ENCODE data around the gene GTF3C1. TPM values are rescaled to one million over a fixed set of nuclear protein-coding genes. Genes with fewer than 3 reads are reported as not detected.
A peak's percentile ranks its signal among the peaks of the same experiment; 100 is the strongest.

Gene GTF3C1
- total and polyA plus RNA-seq, 2 of the 13 experiments (the other 11 are each of a cell fraction or from before 2014, with no cell fraction given): 29.2 to 72.7 TPM

- peaks cover 14% of the 10 kb centered on the region for H3K9me3 ChIP-seq (ENCODE audit: low read length)
- intact Hi-C loops (cut with micrococcal nuclease; ENCODE audit: unreplicated experiment) (no loop called here), in situ Hi-C loops (cut with HindIII; ENCODE audit: extremely low pct_ligation_motif_present, low pct_unique_long_range_greater_than_20kb) (no loop called here)
- H3K27ac ChIP-seq (ENCODE audit: extremely low read length, insufficient read depth, low read length): no peak overlapping the region
- no peak overlapping the region for H3K4me2 ChIP-seq (ENCODE audit: low read depth, low read length)
- ATAC-seq (no peak), DNase-seq (ENCODE audit: low spot score) (no peak), FAIRE-seq (no peak)
- TF ChIP-seq CREB1 (IDR thresholded peaks at IDR 0.05) (peak; percentile 75), CREB1 (CRISPR knock-in tag; IDR thresholded peaks at IDR 0.05) (no peak), ZFP36 (IDR thresholded peaks at IDR 0.05; ENCODE audit: borderline replicate concordance, low read depth, low read length, partially characterized antibody) (no peak)
- POLR2A ChIA-PET: interaction anchor here (1.2 kb wide), 1 partner anchor 9 kb away, joined by 3 read pairs; no protein-coding TSS in a partner anchor
- H3K27me3 ChIP-seq (ENCODE audit: control insufficient read depth in 1 of 2, insufficient read depth in 2 of 2, low read length in 2 of 2): no peaks in the 10 kb centered on the region
- H3K9ac ChIP-seq (ENCODE audit: insufficient read depth, low read depth, low read length): no peak overlapping the region
- no peak overlapping the region for H3K4me3 ChIP-seq (replicated peaks in 1 of 3; ENCODE audit: insufficient read depth in 1 of 3, low read depth in 2 of 3, low read length in 3 of 3)
- no peaks in the 10 kb centered on the region for H3K36me3 ChIP-seq (replicated peaks in 1 of 2; ENCODE audit: control insufficient read depth in 1 of 2, insufficient read depth in 2 of 2, low read length in 2 of 2)
- H2AFZ ChIP-seq (ENCODE audit: low read length): no peak overlapping the region
- H3K4me1 ChIP-seq (ENCODE audit: insufficient read depth, low read length): no peaks in the 10 kb centered on the region
- no TSS peak for BruUV-seq (replicated peaks)
- no peaks in the 10 kb centered on the region for H3K79me2 ChIP-seq (ENCODE audit: insufficient read depth, low read length)
- 31% methylated on average over 4 of the region's 4 CpGs for WGBS (ENCODE audit: low lambda C conversion rate)
- CTCF ChIA-PET (ENCODE audit: low intra/inter-chr PET ratio, low total read pairs): no interaction called here
- no peaks in the 10 kb centered on the region for H4K20me1 ChIP-seq (ENCODE audit: insufficient read depth, low read length)
Observed at GRCh38 chr16:27417047-27417671, 132.6 kb downstream of the GTF3C1 start.

DNA sequence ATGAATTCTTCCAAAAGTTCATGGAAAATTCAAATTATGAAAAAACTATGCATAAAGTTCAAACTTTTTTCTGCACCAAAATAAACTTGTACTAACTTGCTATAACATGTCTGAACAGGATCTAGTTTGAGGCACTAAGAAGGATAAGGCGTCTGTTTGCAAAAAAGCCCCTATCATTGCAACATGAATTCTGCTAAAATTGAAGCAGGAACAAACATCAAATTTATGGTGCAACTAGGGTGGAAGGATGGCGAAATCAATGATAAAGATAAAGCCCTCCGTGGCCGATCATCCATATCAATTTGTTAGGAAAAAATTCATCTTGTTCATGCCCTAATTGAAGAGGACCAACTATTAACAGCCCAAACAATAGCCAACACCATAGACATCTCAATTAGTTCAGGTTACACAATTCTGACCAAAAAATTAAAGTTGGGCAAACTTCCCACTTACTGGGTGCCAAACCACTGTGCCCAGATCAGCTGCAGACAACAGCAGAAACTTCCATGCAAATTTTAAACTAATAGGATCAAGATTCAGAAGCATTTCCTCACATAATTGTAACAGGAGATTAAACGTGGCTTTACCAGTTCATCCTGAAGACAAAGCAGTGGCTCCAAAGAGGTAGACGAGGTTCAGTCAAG lies 134.8 kb downstream of the GTF3C1 start:
- Histone ChIP-seq H3K4me2 (ENCODE audit: low read depth, low read length) (no peak overlapping the region), H3K27me3 (ENCODE audit: control insufficient read depth in 1 of 2, insufficient read depth in 2 of 2, low read length in 2 of 2) (no peaks in the 10 kb centered on the region), H3K4me3 (replicated peaks in 1 of 3; ENCODE audit: insufficient read depth in 1 of 3, low read depth in 2 of 3, low read length in 3 of 3) (no peak overlapping the region), H2AFZ (ENCODE audit: low read length) (no peak overlapping the region), H3K36me3 (replicated peaks in 1 of 2; ENCODE audit: control insufficient read depth in 1 of 2, insufficient read depth in 2 of 2, low read length in 2 of 2) (no peaks in the 10 kb centered on the region), H3K79me2 (ENCODE audit: insufficient read depth, low read length) (no peaks in the 10 kb centered on the region), H3K27ac (ENCODE audit: extremely low read length, insufficient read depth, low read length) (no peak overlapping the region), H4K20me1 (ENCODE audit: insufficient read depth, low read length) (no peaks in the 10 kb centered on the region), H3K4me1 (ENCODE audit: insufficient read depth, low read length) (no peaks in the 10 kb centered on the region), H3K9ac (ENCODE audit: insufficient read depth, low read depth, low read length) (no peak overlapping the region), H3K9me3 (ENCODE audit: low read length) (peaks cover 1% of the 10 kb centered on the region; the same call in 1 of the 2 replicates)
- no TSS peak for BruUV-seq (replicated peaks)
- intact Hi-C loops (cut with micrococcal nuclease; ENCODE audit: unreplicated experiment) (no loop called here), in situ Hi-C loops (cut with HindIII; ENCODE audit: extremely low pct_ligation_motif_present, low pct_unique_long_range_greater_than_20kb) (no loop called here)
- no peak for TF ChIP-seq POLR2G (IDR thresholded peaks at IDR 0.05; ENCODE audit: low read depth, low read length)
- TF ChIP-seq ZNF629 (CRISPR knock-in tag; conservative IDR thresholded peaks at IDR 0.05): no peak
- no peak for TF ChIP-seq KLF12 (CRISPR knock-in tag; IDR thresholded peaks at IDR 0.05; ENCODE audit: borderline replicate concordance)
- TF ChIP-seq ZBTB7A (CRISPR knock-in tag; IDR thresholded peaks at IDR 0.05): no peak
- TF ChIP-seq, protein P1, sequence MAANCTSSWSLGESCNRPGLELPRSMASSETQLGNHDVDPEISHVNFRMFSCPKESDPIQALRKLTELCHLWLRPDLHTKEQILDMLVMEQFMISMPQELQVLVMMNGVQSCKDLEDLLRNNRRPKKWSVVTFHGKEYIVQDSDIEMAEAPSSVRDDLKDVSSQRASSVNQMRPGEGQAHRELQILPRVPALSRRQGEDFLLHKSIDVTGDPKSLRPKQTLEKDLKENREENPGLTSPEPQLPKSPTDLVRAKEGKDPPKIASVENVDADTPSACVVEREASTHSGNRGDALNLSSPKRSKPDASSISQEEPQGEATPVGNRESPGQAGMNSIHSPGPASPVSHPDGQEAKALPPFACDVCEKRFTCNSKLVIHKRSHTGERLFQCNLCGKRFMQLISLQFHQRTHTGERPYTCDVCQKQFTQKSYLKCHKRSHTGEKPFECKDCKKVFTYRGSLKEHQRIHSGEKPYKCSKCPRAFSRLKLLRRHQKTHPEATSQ (CRISPR knock-in tag; IDR thresholded peaks at IDR 0.05; ENCODE audit: borderline replicate concordance): no peak
- no peak for TF ChIP-seq GATAD2A (CRISPR knock-in tag; IDR thresholded peaks at IDR 0.05)
- TF ChIP-seq ZNF335 (CRISPR knock-in tag; IDR thresholded peaks at IDR 0.05): no peak
- CTCF ChIA-PET (ENCODE audit: low intra/inter-chr PET ratio, low total read pairs): no interaction called here
- DNase-seq (ENCODE audit: low spot score) (no peak), FAIRE-seq (no peak), ATAC-seq (no peak)
- POLR2A ChIA-PET: no interaction called here
- WGBS (ENCODE audit: low lambda C conversion rate): 3% methylated on average over 6 of the region's 6 CpGs

All from HepG2 (cell line).